Chondrocyte (in vitro differentiated cells): ENCODE data around the gene RASGRP2. TPM values are rescaled to one million over a fixed set of nuclear protein-coding genes. Genes with fewer than 3 reads are reported as not detected.
A peak's percentile ranks its signal among the peaks of the same experiment; 100 is the strongest.

Experiments
- DNase-seq: peaks from one replicate; pipeline ENCODE4 v3.0.0; 2021; ENCODE audit warnings: mixed read lengths, low spot score
- H3K27ac Mint-ChIP-seq: one replicate; pipeline ENCODE4 v1.8.0; 2021; ENCODE audit warnings: mild to moderate bottlenecking, moderate library complexity, mixed read lengths; ENCODE audit not compliant: unreplicated experiment
- H3K27me3 Mint-ChIP-seq: 2 replicates; pipeline ENCODE4 v1.8.0; 2021; ENCODE audit warnings: low read depth, mixed read lengths
- H3K36me3 Mint-ChIP-seq: 2 replicates; pipeline ENCODE4 v1.8.0; 2021; ENCODE audit warnings: low read depth, mixed read lengths
- H3K4me1 Mint-ChIP-seq: 2 replicates; pipeline ENCODE4 v1.8.0; 2021; ENCODE audit warnings: low read depth, mild to moderate bottlenecking, mixed read lengths
- H3K4me3 Mint-ChIP-seq: one replicate; pipeline ENCODE4 v1.8.0; 2021; ENCODE audit warnings: mild to moderate bottlenecking, moderate library complexity, mixed read lengths; ENCODE audit not compliant: unreplicated experiment
- H3K9me3 Mint-ChIP-seq: 2 replicates; pipeline ENCODE4 v1.8.0; 2021; ENCODE audit warnings: low read depth, mixed read lengths
- CTCF ChIP-seq: fragments of 200-600 bp; sonication (generic); IDR thresholded peaks from 2 replicates; pipeline ENCODE4 v1.5.0; 2021; ENCODE audit warnings: antibody characterized with exemption, mild to moderate bottlenecking, moderate library complexity
- total RNA-seq: library from RNA; stranded (reverse); gene quantifications from 3 replicates; pipeline ENCODE4 v1.2.1, GENCODE V29; 2021

RASGRP2 gene
- total RNA-seq, 1 donor from 2014 or later = 11.4 TPM

- TF ChIP-seq CTCF = no peak
- peak; percentile 61 for DNase-seq
- no peaks in the 10 kb centered on the region for H3K36me3 Mint-ChIP-seq
- no peak overlapping the region for H3K27ac Mint-ChIP-seq
- no peaks in the 10 kb centered on the region for H3K4me1 Mint-ChIP-seq
- H3K9me3 Mint-ChIP-seq = no peaks in the 10 kb centered on the region
- peaks cover 42% of the 10 kb centered on the region for H3K27me3 Mint-ChIP-seq
- peak overlapping the region; percentile 13 for H3K4me3 Mint-ChIP-seq
These were observed 19.8 kb downstream of the RASGRP2 start for GRCh38 chr11:64723907-64724862.

GRCh38 chr11:64723117-64723906 is 20.6 kb downstream of the RASGRP2 start, which contains the start of gene NRXN2:
TSS of gene NRXN2 (minus strand) at chr11:64723197. CDS start at chr11:64713699, 9,498 bp downstream.
- peak; percentile 100 for TF ChIP-seq CTCF
- peak; percentile 95 for DNase-seq
- H3K9me3 Mint-ChIP-seq = no peaks in the 10 kb centered on the region
- H3K27me3 Mint-ChIP-seq = peaks cover 46% of the 10 kb centered on the region
- no peak within 1 kb of the TSS for H3K27ac Mint-ChIP-seq
- no peaks in the 10 kb centered on the region for H3K36me3 Mint-ChIP-seq
- H3K4me1 Mint-ChIP-seq = no peaks in the 10 kb centered on the region
- peak within 1 kb of the TSS; percentile 54 for H3K4me3 Mint-ChIP-seq

GRCh38 chr11:64722141-64723065 is 21.5 kb downstream of the RASGRP2 start:
- H3K9me3 Mint-ChIP-seq = no peaks in the 10 kb centered on the region
- H3K4me3 Mint-ChIP-seq = no peak overlapping the region
- DNase-seq = peak; percentile 61
- no peak for TF ChIP-seq CTCF
- H3K36me3 Mint-ChIP-seq = no peaks in the 10 kb centered on the region
- peaks cover 55% of the 10 kb centered on the region for H3K27me3 Mint-ChIP-seq
- H3K27ac Mint-ChIP-seq = no peak overlapping the region
- H3K4me1 Mint-ChIP-seq = no peaks in the 10 kb centered on the region

GRCh38 chr11:64721359-64721699 is 22.6 kb downstream of the RASGRP2 start:
- no peak overlapping the region for H3K27ac Mint-ChIP-seq
- DNase-seq = no peak
- no peak for TF ChIP-seq CTCF
- no peaks in the 10 kb centered on the region for H3K4me1 Mint-ChIP-seq
- H3K9me3 Mint-ChIP-seq = no peaks in the 10 kb centered on the region
- no peak overlapping the region for H3K4me3 Mint-ChIP-seq
- no peaks in the 10 kb centered on the region for H3K36me3 Mint-ChIP-seq
- peaks cover 65% of the 10 kb centered on the region for H3K27me3 Mint-ChIP-seq
